GM19193 (cell line): ENCODE measurements around the gene COBL.

Experiments used
- POLR2A ChIP-seq: IDR thresholded peaks from 4 replicates; pipeline ENCODE4 v1.6.1; 2011; ENCODE audit not compliant: insufficient read depth, insufficient read length; ENCODE audit errors: extremely low read depth

COBL gene

GRCh38 chr7:51132661-51133060 lies 183.9 kb downstream of the COBL start:
- no peak for TF ChIP-seq POLR2A

- no peak for TF ChIP-seq POLR2A
These were observed 186.8 kb downstream of the COBL start for GRCh38 chr7:51129527-51130472.

- no peak for TF ChIP-seq POLR2A
These were observed 187.8 kb downstream of the COBL start for GRCh38 chr7:51128545-51129435.

GRCh38 chr7:51127618-51127904 lies 189.0 kb downstream of the COBL start:
- TF ChIP-seq POLR2A = no peak

GRCh38 chr7:51126813-51127617 lies 189.6 kb downstream of the COBL start:
- no peak for TF ChIP-seq POLR2A

- no peak for TF ChIP-seq POLR2A
These were observed 190.3 kb downstream of the COBL start for GRCh38 chr7:51126324-51126723.

- TF ChIP-seq POLR2A = no peak
These were observed 192.3 kb downstream of the COBL start for GRCh38 chr7:51124321-51124720.

- no peak for TF ChIP-seq POLR2A
These were observed 193.1 kb downstream of the COBL start for GRCh38 chr7:51123322-51124019.

GRCh38 chr7:51121931-51122425 lies 194.6 kb downstream of the COBL start:
- TF ChIP-seq POLR2A = no peak

GRCh38 chr7:51121036-51121790 lies 195.4 kb downstream of the COBL start:
- TF ChIP-seq POLR2A = no peak

- TF ChIP-seq POLR2A = no peak
These were observed 198.0 kb downstream of the COBL start for GRCh38 chr7:51118628-51119027.

GRCh38 chr7:51114501-51114900 lies 202.1 kb downstream of the COBL start:
- no peak for TF ChIP-seq POLR2A

- no peak for TF ChIP-seq POLR2A
These were observed 202.6 kb downstream of the COBL start for GRCh38 chr7:51113962-51114361.
